GM12878 (cell line): ENCODE data around the gene ST7. TPM values are rescaled to one million over a fixed set of nuclear protein-coding genes. Genes with fewer than 3 reads are reported as not detected.

Experiments
- ATF2 ChIP-seq: IDR thresholded peaks from 2 replicates; pipeline ENCODE4 v1.6.1; 2012; ENCODE audit warnings: low read length, inconsistent platforms
- BMI1 ChIP-seq: fragments of 450-650 bp; IDR thresholded peaks from 2 replicates; pipeline ENCODE4 v1.6.1; 2016; ENCODE audit warnings: mild to moderate bottlenecking, moderate library complexity, borderline replicate concordance
- CREB1 ChIP-seq: IDR thresholded peaks from 2 replicates; pipeline ENCODE4 v1.6.1; 2012; ENCODE audit warnings: low read depth, mild to moderate bottlenecking, inconsistent platforms
- CREM ChIP-seq: IDR thresholded peaks from 2 replicates; pipeline ENCODE4 v1.6.1; 2014; ENCODE audit warnings: antibody characterized with exemption, low read depth
- DPF2 ChIP-seq: fragments of 450-650 bp; IDR thresholded peaks from 2 replicates; pipeline ENCODE4 v1.6.1; 2017; ENCODE audit warnings: mild to moderate bottlenecking
- FOXK2 ChIP-seq: fragments of 450-650 bp; IDR thresholded peaks from 2 replicates; pipeline ENCODE4 v1.6.1; 2017; ENCODE audit warnings: mild to moderate bottlenecking, moderate library complexity
- FOXM1 ChIP-seq: IDR thresholded peaks from 2 replicates; pipeline ENCODE4 v1.6.1; 2012; ENCODE audit warnings: low read depth, mild to moderate bottlenecking, inconsistent platforms, low read length, moderate library complexity
- GABPA ChIP-seq: IDR thresholded peaks from 2 replicates; pipeline ENCODE4 v1.6.1; 2014; ENCODE audit warnings: antibody characterized with exemption, low read depth, mild to moderate bottlenecking, inconsistent platforms
- IKZF1 ChIP-seq: fragments of 450-650 bp; conservative IDR thresholded peaks from 2 replicates; pipeline ENCODE4 v1.6.1; 2017; ENCODE audit warnings: antibody characterized with exemption, mild to moderate bottlenecking
- IRF4 ChIP-seq: IDR thresholded peaks from 2 replicates; pipeline ENCODE4 v1.6.1; 2011; ENCODE audit warnings: low read depth, low read length
- IRF5 ChIP-seq: fragments of 450-650 bp; IDR thresholded peaks from 2 replicates; pipeline ENCODE4 v1.6.1; 2017; ENCODE audit warnings: borderline replicate concordance
- MLLT1 ChIP-seq: fragments of 450-650 bp; IDR thresholded peaks from 2 replicates; pipeline ENCODE4 v1.6.1; 2016; ENCODE audit warnings: mild to moderate bottlenecking
- MTA2 ChIP-seq: fragments of 450-650 bp; IDR thresholded peaks from 2 replicates; pipeline ENCODE4 v1.6.1; 2016; ENCODE audit warnings: low read depth, mild to moderate bottlenecking, moderate library complexity
- MXI1 ChIP-seq: fragments of 150-350 bp; IDR thresholded peaks from 2 replicates; pipeline ENCODE4 v1.6.1; 2011; ENCODE audit warnings: low read depth, mild to moderate bottlenecking, inconsistent platforms, low read length, improper control_type of control experiment
- NBN ChIP-seq: fragments of 450-650 bp; IDR thresholded peaks from 2 replicates; pipeline ENCODE4 v1.6.1; 2016
- PAX8 ChIP-seq: fragments of 450-650 bp; IDR thresholded peaks from 2 replicates; pipeline ENCODE4 v1.6.1; 2017; ENCODE audit warnings: mild to moderate bottlenecking, moderate library complexity
- POLR2AphosphoS5 ChIP-seq: IDR thresholded peaks from 2 replicates; pipeline ENCODE4 v1.6.1; 2011; ENCODE audit warnings: mild to moderate bottlenecking, low read length, inconsistent platforms
- RAD21 ChIP-seq: IDR thresholded peaks from 2 replicates; pipeline ENCODE4 v1.6.1; 2011; ENCODE audit warnings: mild to moderate bottlenecking, low read depth, low read length, moderate library complexity; ENCODE audit not compliant: insufficient read depth
- RELA ChIP-seq: fragments of 450-650 bp; IDR thresholded peaks from 2 replicates; pipeline ENCODE4 v1.8.0; 2014; ENCODE audit warnings: borderline replicate concordance; ENCODE audit not compliant: partially characterized antibody
- RELB ChIP-seq: fragments of 450-650 bp; IDR thresholded peaks from 2 replicates; pipeline ENCODE4 v1.6.1; 2017; ENCODE audit warnings: low read depth, mild to moderate bottlenecking, moderate library complexity
- REST ChIP-seq: IDR thresholded peaks from 2 replicates; pipeline ENCODE4 v1.6.1; 2012; ENCODE audit warnings: mild to moderate bottlenecking, low read depth, low read length
- YY1 ChIP-seq: IDR thresholded peaks from 2 replicates; pipeline ENCODE4 v1.6.1; 2011; ENCODE audit warnings: low read depth, mild to moderate bottlenecking, low read length
- ZSCAN29 ChIP-seq: fragments of 450-650 bp; IDR thresholded peaks from 2 replicates; pipeline ENCODE4 v1.6.1; 2017; ENCODE audit warnings: mild to moderate bottlenecking, moderate library complexity
- polyA plus RNA-seq, 11 experiments: library from polyadenylated mRNA; depleted of rRNA in 4 of 11; unstranded in 6 of 11; stranded (reverse) in 5 of 11; fragments of >200 nt; fragmentation: Nextera tagmentation in 4 of 11; fragmentation: Illumina TruSeq in 1 of 11; extraction: Ambion mirVana in 4 of 11; extraction: Trizol in 1 of 11; gene quantifications; 1 replicate in 1 of 11; 2 replicates in 10 of 11; pipeline versions ENCODE4 v1.2.1 to v1.2.3, GENCODE V29; 2011 to 2016; ENCODE audit warnings: inconsistent platforms in 2 of 11, missing spikeins in 2 of 11, low read depth in 1 of 11
- total RNA-seq, 4 experiments: library from RNA; depleted of rRNA in 3 of 4; stranded (reverse); fragments of >200 nt in 3 of 4; fragmentation: Illumina TruSeq in 1 of 4; extraction: Trizol in 1 of 4; gene quantifications; 2 replicates each; pipeline versions ENCODE4 v1.2.1 to v1.2.3, GENCODE V29; 2013 to 2021

ST7 gene
- total and polyA plus RNA-seq, 10 of the 15 experiments (the other 5 are each of a cell fraction or from before 2014, with no cell fraction given): 27.7 to 76.4 (median 53.6) TPM

GRCh38 chr7:116955801-116956476 is 2.6 kb downstream of the ST7 start (continued):
- TF ChIP-seq POLR2AphosphoS5 (no peak), BMI1 (peak; percentile 40; the same call in 1 of the 2 replicates), IRF4 (peak; percentile 78; the same call in 1 of the 2 replicates), RELA (peak; percentile 27), YY1 (0 out of 2 replicates have a peak, but pooled peaks have one; percentile 20), NBN (peak; percentile 80), MLLT1 (peak; percentile 58), CREB1 (peak; percentile 73), DPF2 (peak; percentile 83; the same call in 1 of the 2 replicates), ZSCAN29 (no peak), PAX8 (no peak), RAD21 (no peak), GABPA (0 out of 2 replicates have a peak, but pooled peaks have one; percentile 31), REST (no peak), ATF2 (peak; percentile 79), MXI1 (peak; percentile 83), IKZF1 (peak; percentile 72), IRF5 (no peak), FOXM1 (peak; percentile 93), RELB (peak; percentile 87), CREM (peak; percentile 76; the same call in 1 of the 2 replicates), MTA2 (peak; percentile 90), FOXK2 (no peak)
